NOMO-1 (cell line): ENCODE measurements around the gene HAPLN2.
"Not testable (repeated sequence)": the region's sequence is repeated elsewhere in the genome, so short reads cannot be mapped to it uniquely, and the experiment has no call there.

Experiments
- DNase-seq, 2 experiments: peaks; one replicate each; lab custom pipeline; 2025; ENCODE audit not compliant: unreplicated experiment in 2 of 2; lab: John Stamatoyannopoulos, UW

The HAPLN2 gene

DNA sequence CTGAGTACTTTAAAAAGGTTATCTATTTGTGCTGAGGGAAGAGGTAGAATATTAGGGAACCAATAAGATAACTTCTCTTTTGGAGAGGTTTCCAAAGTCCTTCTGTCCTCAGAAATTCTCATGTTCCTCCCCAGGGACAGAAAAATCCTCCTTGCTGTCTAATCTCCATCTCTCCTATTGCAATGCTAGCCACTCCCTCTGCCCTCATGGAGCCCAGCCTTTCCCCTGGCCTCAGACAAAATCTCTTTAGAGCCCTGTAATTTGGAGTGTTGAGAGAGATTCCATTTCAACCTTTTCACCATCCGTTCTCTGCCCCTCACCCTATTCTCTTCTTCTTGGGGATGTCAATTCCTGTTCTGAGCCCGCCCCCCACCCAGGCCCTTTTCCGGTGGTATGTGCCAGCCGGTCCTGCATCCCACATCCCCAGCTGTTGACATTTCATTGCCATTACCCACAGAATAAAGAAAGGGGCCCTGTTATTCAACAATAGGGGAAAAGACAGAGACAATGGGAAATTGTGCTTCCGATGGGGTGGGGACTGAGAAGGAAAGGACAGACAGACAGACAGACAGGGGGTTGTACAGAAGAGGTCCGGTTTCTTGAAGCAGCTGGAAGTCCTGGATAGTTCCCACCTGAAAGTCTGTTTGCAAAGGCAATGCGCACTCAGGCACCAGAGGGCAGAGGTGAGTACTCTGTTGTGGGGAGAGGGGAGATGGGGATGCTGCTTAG, at the start of gene HAPLN2:
Gene HAPLN2 (plus strand): TSS at position 563 of the 729 bp plus-strand sequence. CDS start 4,076 bp downstream, outside the sequence.
- no peak for DNase-seq

DNA sequence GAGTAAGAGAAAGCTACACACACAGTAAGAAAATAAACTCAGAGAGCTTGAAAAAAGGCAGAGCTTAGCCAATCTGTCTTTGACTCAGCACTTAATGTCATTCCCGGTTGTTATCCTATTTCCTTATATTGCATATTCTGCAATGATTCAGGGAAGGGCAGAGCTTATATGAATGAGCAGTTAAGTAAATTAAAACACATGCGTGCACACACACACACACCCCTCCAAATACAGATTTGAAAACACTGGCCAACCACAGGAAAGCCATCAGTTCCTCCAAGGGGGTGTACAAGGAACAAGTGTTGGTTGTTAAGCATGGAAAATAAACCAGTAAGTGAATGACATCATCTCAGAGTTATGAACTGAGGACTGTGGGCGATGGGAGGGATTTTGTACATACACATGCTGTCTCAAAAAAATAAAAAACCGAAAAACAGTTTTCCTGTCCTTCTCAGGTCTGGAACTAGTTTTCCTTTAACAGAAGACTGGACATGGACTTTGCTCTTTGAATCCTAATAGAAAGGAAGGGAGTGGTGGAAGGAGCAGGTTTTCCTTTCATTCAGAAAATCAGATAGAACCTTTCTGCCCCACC, 47.9 kb upstream of the HAPLN2 start:
- DNase-seq: peak; percentile 26 to 32

DNA sequence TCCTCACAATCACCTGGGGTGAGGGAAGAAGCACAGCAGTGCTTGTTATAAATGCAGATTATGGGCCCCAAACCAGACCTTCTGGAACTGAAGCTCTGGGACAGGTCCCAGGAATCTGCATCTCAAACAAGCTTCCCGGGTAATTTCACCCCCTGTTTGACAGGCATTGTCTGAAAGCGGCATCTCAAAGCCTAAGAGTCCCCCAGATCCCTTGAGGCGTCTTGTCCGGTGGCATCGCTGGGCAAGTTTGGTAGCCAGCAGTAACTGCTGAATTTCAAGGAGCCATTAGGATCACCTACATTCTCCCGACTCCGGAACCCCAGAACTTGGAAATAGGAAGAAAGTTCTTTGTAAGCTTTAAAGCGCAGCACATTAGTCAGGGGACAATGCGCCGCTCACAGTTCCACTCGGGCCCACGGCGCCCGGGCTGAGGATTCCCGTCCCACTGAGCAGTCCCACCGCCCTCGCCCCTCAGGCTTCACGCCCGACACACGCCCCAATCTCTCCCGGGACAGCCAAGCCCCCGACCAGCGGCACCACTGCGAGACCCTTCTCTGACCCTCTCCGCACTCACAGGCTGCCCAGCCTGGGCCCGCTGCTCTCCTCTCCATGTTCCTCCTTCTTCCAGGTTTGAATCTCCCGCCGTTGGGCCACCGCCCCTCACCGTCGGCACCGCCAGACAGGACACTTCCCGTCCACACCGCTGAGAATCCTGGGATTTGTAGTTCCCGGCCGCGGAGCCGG, 47.1 kb upstream of the HAPLN2 start, which contains the start of gene IQGAP3:
Gene IQGAP3 (minus strand): TSS at position 647 of the 744 bp plus-strand sequence. CDS start 36 bp downstream, at position 611.
- peak; percentile 65 to 72 for DNase-seq

DNA sequence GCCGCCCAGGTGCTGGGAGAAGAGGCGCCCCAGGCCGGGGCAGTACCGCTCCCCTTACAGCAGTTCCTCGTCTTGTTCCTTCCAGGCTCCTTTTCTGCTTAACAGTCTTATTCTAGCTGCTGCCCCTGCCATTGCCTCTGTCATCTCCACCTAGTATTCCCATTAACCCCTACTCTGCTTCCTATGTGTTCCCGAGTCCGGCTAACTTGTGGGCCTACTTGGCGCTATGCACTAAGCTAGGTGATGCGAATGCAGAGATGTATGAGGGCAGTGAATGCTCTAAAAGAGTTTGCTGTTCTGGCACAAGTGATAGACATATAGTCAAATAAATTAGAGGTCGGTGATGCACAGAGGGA, 46.6 kb upstream of the HAPLN2 start:
- no peak for DNase-seq

DNA sequence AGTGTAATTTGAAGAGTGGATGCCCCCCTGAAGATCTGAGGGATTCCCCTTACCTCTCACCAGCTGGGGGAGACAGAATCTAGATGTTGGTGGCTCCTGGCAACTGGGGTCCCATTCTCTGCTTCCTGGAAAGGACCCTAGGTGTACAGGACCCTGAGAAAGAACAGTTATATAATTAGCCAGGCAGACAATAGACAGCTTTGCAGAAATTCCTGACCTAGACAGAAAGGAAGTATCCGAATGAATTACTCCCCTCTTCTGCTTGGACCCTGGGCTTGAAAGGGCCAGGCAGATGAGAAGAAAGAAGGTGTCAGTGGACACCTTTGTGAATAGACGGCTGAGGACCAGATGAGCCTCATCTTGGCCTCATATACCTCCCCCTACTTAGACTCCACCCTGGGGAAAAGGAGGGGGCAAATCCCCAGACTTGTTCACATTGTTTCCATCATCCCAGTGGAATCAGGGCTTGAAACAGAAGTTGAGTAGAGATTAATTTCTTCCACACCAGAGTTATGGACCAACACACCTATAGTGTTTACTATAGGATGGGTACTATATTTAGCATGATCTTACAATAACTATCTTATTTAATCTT, 45.1 kb upstream of the HAPLN2 start:
- DNase-seq: no peak

DNA sequence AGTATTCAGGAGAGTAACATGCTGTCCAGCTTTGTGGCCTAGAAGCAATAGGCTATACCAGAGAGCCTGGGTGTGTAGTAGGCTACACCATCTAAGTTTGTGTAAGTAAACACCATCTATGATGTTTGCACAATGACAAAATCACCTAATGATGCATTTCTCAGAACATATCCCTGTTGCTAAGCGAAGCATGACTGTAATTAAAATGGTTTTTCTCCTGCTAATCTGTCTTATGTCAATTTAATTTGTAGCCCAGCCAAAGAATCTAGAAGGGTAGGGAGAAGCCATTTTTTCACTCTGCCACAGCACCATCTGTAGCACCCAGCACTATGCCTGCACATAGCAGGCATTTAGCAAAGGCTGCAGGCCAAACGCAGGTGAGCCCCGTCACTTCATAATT, 41.7 kb upstream of the HAPLN2 start:
- DNase-seq: no peak

DNA sequence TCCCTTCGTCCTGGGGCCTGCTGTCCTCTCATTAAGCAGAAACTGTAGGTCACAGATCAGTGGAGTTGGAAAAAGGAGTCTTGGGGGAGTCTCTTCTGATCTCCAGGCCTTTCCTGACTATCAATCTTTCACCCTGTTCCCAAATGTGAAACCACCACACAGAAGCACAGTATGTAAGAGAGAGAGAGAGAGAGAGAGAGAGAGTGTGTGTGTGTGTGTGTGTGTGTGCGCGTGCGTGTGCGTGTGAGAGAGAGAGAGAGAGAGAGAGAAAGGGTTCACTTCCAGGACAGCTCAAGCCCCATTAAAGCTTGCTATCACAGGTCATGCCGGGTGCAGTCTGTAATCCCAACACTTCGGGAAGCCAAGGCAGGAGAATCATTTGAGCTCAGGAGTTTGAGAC, 41.2 kb upstream of the HAPLN2 start:
- DNase-seq: no peak

DNA sequence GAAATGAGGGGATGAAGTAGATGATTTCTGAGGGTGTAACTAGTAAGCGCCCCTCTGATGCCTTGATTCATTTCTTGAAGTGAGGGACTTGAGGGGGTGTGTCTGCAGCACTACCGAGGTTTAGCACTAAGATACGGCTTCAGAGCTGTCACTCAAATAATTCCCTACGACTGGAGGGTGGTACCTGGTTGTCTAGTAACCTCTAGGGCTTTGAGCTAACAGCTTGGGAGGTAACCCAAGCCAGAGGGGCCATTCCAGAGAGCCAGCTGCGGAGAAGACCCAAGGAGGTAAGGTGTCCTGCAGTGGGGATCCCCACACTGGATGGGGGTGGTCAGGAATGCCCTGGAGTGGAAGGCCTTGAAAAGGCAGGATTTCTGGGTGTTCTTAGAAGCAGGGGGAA, 39.7 kb upstream of the HAPLN2 start, which contains the start of gene TTC24:
Gene TTC24 (plus strand): TSS at position 252 of the 400 bp plus-strand sequence. CDS start 1,642 bp downstream, outside the sequence.
- DNase-seq: no peak

DNA sequence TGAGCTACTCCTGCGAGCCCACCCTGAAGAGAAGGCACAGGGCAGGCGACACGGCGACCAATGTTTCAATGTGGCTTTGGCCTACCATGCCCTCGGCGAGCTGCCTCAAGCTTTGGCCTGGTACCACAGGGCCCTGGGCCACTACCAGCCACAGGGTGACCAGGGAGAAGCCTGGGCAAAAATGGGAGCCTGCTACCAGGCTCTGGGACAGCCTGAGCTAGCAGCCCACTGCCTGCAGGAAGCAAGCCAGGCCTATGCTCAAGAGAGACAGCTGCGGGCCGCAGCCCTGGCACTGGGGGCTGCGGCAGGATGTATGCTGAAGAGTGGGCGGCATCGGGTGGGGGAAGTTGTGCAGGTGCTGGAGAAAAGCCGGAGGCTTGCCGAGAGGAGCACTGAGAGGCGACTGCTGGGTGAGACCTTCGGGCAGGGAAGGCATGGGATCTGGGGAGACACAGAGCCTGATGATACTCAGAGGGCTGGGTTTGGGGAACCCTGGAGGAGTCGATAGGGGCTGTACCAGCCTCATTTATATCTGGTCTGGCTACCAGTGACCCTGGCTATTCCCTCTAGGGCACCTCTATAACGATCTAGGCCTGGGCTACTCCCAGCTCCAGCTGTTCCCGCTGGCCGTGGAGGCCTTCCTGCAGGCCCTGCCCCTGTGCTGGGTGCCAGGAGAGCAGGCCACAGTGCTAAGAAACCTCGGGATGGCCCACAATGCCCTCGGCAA, 37.4 kb upstream of the HAPLN2 start:
- no peak for DNase-seq

DNA sequence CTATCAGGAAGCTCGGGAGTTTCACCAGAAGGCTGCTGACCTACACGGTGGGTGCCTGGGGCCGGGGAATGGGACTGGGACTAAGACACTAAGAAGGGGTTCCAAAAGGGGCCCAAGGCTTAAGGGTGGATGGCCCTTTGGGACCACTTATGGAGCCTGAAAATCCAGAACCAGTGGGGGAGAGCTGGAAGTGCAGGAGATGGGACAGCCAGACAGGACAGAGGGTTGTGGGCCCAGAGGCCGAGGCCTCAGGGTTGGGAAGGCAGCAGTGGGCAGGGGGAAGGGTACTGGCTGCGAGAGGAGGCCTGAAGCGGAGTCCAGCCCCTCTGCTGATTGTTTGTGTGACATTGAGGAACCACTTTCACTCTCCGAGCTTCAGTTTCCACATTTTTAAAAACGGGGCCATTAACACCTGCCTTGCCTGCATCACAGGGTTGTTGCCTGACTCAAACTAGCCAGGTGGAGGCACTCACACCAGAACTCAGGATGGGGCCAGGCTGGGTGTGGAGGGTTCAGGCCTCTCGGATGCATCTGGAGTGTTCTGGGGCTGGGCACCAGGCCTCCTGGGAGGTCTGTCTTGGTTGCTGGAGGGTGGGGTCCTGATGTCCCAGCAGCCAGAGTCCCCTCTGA, 36.7 kb upstream of the HAPLN2 start:
- DNase-seq: no peak

DNA sequence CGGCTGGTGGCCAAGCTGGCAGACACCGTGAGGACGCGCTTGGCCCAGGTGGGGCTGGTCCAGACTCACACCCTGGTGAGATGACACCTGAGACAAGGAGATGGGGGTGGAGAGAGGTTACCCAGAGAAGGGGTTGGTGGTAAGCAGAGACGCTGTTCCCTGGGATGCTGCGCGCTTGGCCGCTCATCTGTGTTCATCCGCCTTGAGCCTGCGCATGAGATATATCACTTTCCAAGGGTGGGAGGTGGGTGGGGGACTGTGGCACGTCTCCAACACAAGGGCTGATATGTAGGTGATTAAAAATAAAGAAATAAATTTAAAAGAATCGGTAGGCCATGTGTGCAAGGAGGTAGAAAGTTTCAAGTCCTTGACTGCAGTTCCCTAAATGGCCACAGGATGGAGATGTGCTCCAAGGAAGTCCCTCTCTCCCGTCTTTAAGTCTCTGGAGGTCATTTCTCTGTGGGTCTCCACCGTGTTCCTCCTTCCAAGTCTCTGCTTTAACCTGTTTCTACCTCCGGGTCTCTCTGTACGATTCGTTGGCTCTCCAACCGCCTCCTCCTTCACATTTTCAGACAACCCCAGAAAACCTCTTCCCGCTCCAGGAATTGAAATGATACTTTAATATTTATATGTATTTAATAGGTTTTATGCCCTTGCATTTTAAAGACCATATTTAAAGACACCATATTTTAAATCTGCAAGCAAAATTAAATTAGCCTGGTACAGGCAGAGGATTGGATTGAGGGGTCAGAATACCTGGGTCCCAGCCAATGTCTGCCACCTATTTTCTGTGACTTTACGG, 35.2 kb upstream of the HAPLN2 start:
- DNase-seq: peak; percentile 58 to 85

DNA sequence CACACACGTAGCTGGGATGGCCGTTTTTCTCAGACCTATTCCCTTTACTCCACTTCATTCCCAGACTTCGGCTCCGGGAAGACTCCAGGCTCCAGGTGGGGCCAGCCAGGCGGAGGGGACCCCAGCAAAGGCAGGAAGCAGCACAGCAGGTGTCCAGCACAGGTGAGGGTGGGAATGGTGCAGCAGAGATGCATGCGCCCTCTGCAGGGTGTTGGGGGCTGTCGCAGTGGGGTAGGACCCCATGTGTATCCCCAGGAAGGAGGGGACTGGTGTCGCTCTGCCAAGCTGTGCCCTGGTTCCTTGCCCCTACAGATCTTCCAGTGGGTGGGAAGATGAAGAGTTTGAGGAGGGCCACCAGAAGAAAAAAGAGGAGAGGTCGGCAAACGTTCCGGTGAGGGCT, 34.4 kb upstream of the HAPLN2 start:
- no peak for DNase-seq

DNA sequence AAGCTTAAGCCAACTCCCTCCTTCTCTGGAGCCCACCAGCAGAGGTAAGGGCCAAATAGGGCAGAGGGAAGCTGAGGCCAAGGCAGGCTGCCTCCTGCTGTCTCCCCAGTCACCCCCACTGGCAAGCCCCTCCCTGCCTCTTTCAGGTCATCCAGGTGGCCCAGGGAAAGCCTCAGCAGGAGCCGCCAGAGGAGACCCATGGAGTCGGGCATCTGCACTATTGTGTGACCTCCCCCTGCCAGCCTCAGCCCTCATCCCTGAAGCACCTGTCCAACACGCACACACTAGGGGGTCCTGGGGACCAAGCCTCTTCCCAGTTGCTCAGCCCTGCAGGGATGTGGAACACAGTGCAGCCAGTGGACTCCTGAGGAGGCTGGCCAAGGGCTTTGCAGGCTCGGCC, 32.9 kb upstream of the HAPLN2 start:
- no peak for DNase-seq

DNA sequence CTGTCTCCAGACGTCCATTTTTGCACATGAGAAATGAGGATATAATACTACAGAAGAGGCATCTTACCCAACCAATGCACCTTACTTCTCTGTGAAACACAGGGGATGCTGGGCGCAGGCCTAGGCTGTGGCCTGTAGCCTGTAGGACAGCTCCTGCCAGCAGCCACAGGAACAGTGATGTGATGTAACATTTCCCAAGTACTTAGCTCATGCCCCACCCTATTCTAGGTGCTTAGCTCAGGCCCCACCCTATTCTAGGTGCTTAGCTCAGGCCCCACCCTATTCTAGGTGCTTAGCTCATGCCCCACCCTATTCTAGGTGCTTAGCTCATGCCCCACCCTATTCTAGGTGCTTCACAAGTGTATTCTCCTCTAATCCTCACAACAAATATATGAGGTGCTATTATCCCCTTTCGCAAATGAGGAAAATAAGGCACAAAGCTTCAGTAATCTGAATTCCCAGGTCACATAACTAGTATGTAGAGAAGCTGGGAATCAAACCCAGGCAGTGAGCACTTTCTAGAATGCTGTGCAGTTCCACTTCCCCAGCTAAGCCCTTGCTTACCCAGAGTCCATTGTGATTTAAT, 32.2 kb upstream of the HAPLN2 start:
- DNase-seq: no peak

DNA sequence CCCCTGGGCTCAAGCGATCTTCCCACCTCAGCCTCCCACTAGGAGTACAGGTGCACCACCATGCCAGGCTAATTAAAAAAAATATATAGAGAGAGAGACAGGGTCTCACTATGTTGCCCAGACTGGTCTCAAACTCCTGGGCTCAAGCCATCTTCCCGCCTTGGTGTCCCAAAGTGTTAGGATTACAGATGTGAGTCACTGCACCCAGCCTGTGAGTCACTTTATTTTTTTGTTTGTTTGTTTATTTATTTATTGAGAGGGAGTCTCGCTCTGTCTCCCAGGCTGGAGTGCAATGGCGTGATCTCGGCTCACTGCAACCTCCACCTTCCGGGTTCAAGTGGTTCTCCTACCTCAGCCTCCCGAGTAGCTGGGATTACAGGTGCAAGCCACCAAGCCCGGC, 31.3 kb upstream of the HAPLN2 start:
- not testable (repeated sequence) for DNase-seq

DNA sequence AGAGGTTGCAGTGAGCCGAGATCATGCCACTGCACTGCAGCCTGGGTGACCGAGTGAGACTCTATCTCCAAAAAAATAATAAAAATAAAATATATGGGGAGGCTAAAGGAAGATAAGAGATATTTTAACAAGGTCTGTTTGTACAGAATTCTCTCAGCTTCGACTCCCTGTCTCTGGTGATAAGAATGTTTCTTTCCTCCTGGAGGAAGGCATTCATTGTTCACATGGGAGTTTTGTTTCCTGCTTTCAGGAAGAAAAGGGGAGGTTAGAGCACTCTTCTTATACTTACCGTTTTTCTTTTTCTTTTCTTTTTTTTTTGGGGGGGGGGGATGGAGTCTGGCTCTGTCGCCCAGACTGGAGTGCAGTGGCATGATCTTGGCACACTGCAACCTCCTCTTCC, 29.7 kb upstream of the HAPLN2 start:
- DNase-seq: no peak

DNA sequence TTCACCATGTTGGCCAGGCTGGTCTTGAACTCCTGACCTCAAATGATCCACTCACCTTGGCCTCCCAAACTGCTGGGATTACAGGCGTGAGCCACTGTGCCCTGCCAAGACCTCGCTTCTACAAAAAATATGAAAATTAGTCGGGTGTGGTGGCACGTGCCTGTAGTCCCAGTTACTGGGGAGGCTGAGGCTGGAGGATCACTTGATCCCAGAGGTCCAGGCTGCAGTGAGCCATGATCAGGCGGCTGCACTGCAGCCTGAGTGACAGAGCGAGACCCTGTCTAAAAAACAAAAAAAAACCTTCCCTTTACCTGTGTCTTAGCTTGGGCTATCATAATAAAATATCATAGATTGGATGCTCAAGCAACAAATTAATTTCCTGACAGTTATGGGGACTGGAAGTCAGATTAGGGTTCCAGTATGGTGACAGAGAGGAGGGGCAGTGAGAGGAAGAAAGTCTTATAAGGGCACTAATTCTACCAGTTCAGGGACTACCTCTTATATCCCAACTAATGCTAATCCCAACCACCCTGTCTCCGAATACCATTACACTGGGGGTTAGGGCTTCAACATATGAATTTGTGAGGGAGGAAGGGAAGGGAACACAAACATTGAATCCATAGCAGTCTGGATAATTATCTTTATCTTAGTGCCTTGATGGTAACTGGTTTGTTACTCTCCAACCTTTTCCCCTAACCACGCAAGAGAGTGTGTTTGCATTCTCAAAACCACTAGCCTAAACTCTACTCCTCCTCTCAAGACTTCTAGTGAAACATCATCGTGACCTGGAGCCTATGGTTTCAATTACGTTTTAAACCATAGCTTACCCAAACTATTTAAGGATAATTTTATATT, 28.7 kb upstream of the HAPLN2 start:
- no peak for DNase-seq

DNA sequence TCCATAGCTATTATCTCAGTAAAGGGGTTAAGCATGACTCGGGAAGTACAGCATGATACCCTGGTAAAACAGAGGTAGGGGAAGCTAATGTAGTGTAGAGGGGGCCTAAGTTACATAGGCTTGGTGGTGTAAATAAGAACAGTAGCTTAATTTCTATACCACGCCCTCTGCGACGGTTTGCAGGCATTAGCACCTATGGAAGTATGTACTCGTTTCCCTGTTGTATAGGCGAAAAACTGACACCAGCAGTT, 28.1 kb upstream of the HAPLN2 start:
- DNase-seq: no peak
